RWPE1 (cell line): Measurements from ENCODE around the gene NCOA6.

Experiments
- CTCF ChIA-PET: fragments of 350-600 bp; sonication (Branson Sonifier 250); formaldehyde crosslinking; extraction: SDS; loops from one replicate; lab custom pipeline; 2021; lab: Yijun Ruan, JAX
- POLR2A ChIA-PET: fragments of 400-600 bp; formaldehyde crosslinking; extraction: SDS; loops from one replicate; lab custom pipeline; 2020; ENCODE audit warnings: antibody characterized with exemption; ENCODE audit not compliant: low non-redundant PET; lab: Yijun Ruan, JAX
- DNase-seq: peaks from one replicate; pipeline ENCODE4 v3.0.0; 2012; ENCODE audit warnings: low spot score
- H3K27ac ChIP-seq: fragments of 450-650 bp; 2 replicates; pipeline ENCODE4 v1.5.1; 2017
- CTCF ChIP-seq: fragments of 450-650 bp; conservative IDR thresholded peaks from 2 replicates; pipeline ENCODE4 v1.5.1; 2017; ENCODE audit warnings: low read depth, mild to moderate bottlenecking

The NCOA6 gene

GRCh38 chr20:34675561-34675960, 149.9 kb downstream of the NCOA6 start:
- no peak for TF ChIP-seq CTCF
- no peak overlapping the region for H3K27ac ChIP-seq
- no peak for DNase-seq
- CTCF ChIA-PET: no interaction called here
- POLR2A ChIA-PET: no interaction called here

- H3K27ac ChIP-seq: no peak overlapping the region; the same call in 1 of the 2 replicates
- POLR2A ChIA-PET: no interaction called here
- CTCF ChIA-PET: interaction anchor here (0.7 to 0.9 kb wide), 3 partner anchors 11 to 165 kb away, joined by 3 to 5 read pairs (median 4); no protein-coding TSS in a partner anchor
- DNase-seq: no peak
- TF ChIP-seq CTCF: no peak
Measured at GRCh38 chr20:34673412-34673811, 152.0 kb downstream of the NCOA6 start.

- POLR2A ChIA-PET: no interaction called here
- no peak overlapping the region for H3K27ac ChIP-seq
- no peak for TF ChIP-seq CTCF
- no peak for DNase-seq
- CTCF ChIA-PET: interaction anchor here (0.6 to 0.7 kb wide), 4 partner anchors 18 to 460 kb away, joined by 3 to 4 read pairs (median 4); no protein-coding TSS in a partner anchor
Measured at GRCh38 chr20:34669094-34669493, 156.4 kb downstream of the NCOA6 start.
